PC-9 (cell line): ENCODE data around the gene HAGHL.

Source experiments
- EZH2 ChIP-seq: fragments of 200-600 bp; sonication (generic); IDR thresholded peaks from 2 replicates; pipeline ENCODE4 v1.8.0; 2017; ENCODE audit warnings: antibody characterized with exemption, low read depth
- TF ChIP-seq, protein P1 (sequence below): fragments of 200-600 bp; sonication (generic); conservative IDR thresholded peaks from 2 replicates; pipeline ENCODE4 v1.6.1; 2017; ENCODE audit warnings: mixed run types, antibody characterized with exemption, mild to moderate bottlenecking, moderate library complexity

DNA sequence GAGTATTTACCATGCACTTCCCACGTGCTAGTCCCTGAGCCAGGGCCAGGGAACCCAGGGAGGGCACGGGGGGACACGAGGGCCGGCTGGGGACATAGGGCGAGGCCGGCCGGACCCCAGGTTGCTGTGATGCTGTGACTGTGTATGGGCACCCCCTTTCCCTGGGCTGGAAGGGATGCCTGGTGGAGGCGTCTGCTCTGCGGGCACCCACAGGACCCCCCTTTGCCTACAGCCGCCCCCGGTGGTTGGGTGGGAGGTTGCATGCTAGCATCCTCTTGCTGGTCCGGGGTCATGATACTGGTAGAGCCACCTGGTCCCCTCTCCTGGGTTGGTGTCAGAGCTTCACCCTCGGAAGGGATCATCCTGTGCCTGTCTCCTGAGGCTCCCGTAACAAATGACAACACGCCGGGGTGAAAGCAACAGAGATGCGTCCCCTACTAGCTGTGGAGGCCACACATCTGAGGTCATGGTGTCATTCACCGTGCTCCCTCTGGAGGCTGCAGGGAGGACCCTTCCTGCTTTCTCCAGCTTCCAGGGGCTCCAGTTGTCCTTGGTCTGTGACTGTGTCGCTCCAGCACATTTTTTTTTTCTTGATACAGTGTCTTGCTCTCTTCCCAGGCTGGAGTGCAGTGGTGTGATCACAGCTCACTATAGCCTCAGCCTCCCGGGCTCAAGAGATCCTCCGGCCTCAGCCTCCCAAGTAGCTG, 17.0 kb downstream of the HAGHL start:
- TF ChIP-seq, protein P1, sequence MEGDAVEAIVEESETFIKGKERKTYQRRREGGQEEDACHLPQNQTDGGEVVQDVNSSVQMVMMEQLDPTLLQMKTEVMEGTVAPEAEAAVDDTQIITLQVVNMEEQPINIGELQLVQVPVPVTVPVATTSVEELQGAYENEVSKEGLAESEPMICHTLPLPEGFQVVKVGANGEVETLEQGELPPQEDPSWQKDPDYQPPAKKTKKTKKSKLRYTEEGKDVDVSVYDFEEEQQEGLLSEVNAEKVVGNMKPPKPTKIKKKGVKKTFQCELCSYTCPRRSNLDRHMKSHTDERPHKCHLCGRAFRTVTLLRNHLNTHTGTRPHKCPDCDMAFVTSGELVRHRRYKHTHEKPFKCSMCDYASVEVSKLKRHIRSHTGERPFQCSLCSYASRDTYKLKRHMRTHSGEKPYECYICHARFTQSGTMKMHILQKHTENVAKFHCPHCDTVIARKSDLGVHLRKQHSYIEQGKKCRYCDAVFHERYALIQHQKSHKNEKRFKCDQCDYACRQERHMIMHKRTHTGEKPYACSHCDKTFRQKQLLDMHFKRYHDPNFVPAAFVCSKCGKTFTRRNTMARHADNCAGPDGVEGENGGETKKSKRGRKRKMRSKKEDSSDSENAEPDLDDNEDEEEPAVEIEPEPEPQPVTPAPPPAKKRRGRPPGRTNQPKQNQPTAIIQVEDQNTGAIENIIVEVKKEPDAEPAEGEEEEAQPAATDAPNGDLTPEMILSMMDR = 0 out of 2 replicates have a peak, but pooled peaks have one; percentile 25
- no peak for TF ChIP-seq EZH2
